ENCODE data around the gene DPP3. TPM values are rescaled to one million over a fixed set of nuclear protein-coding genes. Genes with fewer than 3 reads are reported as not detected.
A peak's percentile ranks its signal among the peaks of the same experiment; 100 is the strongest.

Gene DPP3
- total RNA-seq, 2 donors from 2014 or later: 15.8 to 52.4 TPM

DNA sequence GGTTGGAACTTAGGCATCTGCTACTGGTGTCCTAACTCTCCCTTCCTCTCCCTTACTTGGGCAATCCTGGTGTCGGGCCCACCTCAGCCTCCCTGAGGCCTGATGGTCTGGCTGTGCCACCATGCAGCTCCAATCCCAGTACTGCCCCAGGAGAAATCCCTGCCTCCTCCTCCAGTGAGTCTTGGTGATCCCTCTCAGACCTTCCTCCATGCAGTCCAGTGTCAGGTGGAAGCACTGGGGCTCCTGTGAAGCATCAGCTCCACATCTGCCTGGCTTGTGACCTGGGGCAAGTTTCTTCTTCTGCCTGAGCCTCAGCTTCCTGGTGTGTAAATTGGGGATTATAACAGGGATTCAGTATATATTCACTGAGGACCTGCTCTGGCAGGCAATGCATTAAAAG is 15.3 kb upstream of the DPP3 start:
- Histone ChIP-seq H3K9me3 (no peaks in the 10 kb centered on the region), H3K27ac (no peak overlapping the region), H3K27me3 (no peaks in the 10 kb centered on the region), H3K36me3 (replicated peaks in 1 of 2; ENCODE audit: insufficient read depth in 1 of 2, low read depth in 2 of 2) (no peaks in the 10 kb centered on the region), H3K4me3 (no peak overlapping the region), H3K4me1 (peaks cover 17% of the 10 kb centered on the region)
- intact Hi-C loops (cut with DNase I): no loop called here
- no peak for TF ChIP-seq POLR2A (IDR thresholded peaks at IDR 0.05)
- TF ChIP-seq, protein P1, sequence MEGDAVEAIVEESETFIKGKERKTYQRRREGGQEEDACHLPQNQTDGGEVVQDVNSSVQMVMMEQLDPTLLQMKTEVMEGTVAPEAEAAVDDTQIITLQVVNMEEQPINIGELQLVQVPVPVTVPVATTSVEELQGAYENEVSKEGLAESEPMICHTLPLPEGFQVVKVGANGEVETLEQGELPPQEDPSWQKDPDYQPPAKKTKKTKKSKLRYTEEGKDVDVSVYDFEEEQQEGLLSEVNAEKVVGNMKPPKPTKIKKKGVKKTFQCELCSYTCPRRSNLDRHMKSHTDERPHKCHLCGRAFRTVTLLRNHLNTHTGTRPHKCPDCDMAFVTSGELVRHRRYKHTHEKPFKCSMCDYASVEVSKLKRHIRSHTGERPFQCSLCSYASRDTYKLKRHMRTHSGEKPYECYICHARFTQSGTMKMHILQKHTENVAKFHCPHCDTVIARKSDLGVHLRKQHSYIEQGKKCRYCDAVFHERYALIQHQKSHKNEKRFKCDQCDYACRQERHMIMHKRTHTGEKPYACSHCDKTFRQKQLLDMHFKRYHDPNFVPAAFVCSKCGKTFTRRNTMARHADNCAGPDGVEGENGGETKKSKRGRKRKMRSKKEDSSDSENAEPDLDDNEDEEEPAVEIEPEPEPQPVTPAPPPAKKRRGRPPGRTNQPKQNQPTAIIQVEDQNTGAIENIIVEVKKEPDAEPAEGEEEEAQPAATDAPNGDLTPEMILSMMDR (IDR thresholded peaks at IDR 0.05): no peak
- ATAC-seq (no peak), DNase-seq (no peak)
- 86 to 92% methylated on average over 1 of the region's 1 CpG for WGBS, 2 donors

DNA sequence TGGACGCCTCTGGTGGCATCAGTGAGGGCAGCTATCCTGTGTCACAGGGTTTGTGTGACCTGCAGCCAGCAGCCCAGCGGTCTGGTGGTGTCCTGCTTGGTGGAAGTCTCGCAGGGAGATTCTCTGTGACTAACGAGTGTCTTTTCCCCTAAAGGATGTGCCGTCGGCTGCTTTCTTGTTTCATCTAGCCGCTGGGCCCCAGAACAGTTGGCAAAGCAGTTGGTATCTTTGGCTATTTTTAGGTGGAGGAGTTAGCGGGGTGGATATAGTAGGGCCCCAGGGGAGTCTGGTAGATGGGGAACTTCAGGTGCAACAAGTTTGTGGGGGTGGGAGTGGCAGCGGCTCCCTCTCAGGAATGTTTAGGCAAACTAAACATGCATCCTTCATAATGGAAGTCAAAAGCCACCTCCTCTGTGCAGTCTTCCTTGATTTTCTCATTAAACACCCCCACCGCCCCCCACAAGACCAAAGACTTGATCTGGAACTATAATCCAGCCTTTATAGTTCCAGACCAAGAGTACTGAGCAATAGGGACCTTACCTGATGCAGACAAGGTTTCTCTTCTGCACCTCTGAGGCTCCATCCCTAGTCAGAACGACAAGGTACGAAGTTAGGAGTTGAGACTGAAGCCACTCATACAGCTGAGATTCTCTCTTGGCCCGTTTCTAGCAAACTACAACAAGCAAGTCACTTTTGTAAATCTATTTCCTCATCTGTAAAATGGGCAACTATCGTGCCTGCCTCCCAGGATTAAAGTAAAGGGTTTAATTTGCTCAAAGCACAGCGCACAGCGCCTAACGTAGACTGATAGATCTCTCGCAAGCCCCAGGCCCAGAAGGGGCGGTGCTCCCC is 14.6 kb upstream of the DPP3 start:
- no peaks in the 10 kb centered on the region for H3K36me3 ChIP-seq (replicated peaks in 1 of 2; ENCODE audit: insufficient read depth in 1 of 2, low read depth in 2 of 2)
- 64 to 69% methylated on average over 18 to 19 of the region's 19 CpGs for WGBS, 2 donors
- H3K27ac ChIP-seq: peak overlapping the region; percentile 21 to 80 (median 68)
- DNase-seq: no peak
- intact Hi-C loops (cut with DNase I): no loop called here
- no peak overlapping the region for H3K4me3 ChIP-seq
- H3K4me1 ChIP-seq: peaks cover 17% of the 10 kb centered on the region
- no peaks in the 10 kb centered on the region for H3K9me3 ChIP-seq
- no peaks in the 10 kb centered on the region for H3K27me3 ChIP-seq
- ATAC-seq: no peak
- TF ChIP-seq POLR2A (IDR thresholded peaks at IDR 0.05): no peak
- TF ChIP-seq, protein P1 (IDR thresholded peaks at IDR 0.05): no peak

DNA sequence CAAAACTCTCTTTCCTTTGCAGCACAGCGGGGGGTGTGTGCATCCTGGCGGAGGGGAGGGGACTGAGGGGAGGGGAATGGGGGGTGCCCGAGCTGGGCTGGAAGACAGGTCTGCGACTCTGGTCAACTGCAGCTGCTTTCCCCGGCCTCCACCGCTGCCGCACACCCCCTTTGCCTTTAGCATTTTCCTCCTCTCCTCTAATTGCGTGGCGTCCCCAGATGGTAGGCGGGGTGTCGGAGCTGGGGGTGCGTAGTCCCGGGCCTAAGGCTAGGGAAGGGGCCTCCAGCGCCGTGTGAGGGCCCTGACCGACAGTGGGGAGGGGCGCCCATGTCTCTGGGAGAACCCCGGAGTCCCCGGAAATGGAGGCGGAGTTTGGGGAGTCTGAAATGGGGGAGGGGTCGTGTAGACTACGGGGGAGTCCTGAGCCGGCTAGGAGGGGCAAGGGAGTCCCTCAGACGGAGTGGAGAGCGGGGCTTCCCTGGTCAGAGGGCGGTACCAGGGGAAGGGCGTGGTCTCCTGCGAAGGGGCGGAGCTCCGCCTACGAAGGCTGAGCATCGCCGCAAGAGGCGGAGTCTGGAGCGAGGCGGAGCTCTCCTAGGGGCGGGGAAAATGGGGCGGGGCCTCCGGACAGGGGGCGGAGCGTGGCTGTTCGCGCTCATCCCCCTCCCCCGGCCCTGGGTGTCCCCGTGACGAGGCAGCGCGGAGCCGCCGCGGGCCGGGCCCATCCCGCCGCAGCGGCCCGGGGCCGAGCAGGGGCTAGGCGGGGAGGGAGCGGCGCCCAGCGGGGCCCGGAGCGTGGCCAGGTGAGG is 13.8 kb upstream of the DPP3 start, which contains the start of gene PELI3:
TSS of gene PELI3 (plus strand) at position 681 of the 809 bp plus-strand sequence. CDS start 1,224 bp downstream, outside the sequence.
- intact Hi-C loops (cut with DNase I): no loop called here
- ATAC-seq (peak; percentile 95), DNase-seq (peak; percentile 92 to 95 (median 95))
- Histone ChIP-seq H3K36me3 (replicated peaks in 1 of 2; ENCODE audit: insufficient read depth in 1 of 2, low read depth in 2 of 2) (no peaks in the 10 kb centered on the region), H3K27ac (peak within 1 kb of the TSS; percentile 44 to 80 (median 68)), H3K9me3 (no peaks in the 10 kb centered on the region), H3K4me1 (peaks cover 17% of the 10 kb centered on the region), H3K4me3 (peak within 1 kb of the TSS; percentile 41), H3K27me3 (no peaks in the 10 kb centered on the region)
- peak in 2 of 3 donors; percentile 52 to 59 for TF ChIP-seq POLR2A (IDR thresholded peaks at IDR 0.05)
- TF ChIP-seq, protein P1 (IDR thresholded peaks at IDR 0.05): no peak
- 1 to 4% methylated on average over 16 to 41 of the region's 63 CpGs for WGBS, 2 donors

DNA sequence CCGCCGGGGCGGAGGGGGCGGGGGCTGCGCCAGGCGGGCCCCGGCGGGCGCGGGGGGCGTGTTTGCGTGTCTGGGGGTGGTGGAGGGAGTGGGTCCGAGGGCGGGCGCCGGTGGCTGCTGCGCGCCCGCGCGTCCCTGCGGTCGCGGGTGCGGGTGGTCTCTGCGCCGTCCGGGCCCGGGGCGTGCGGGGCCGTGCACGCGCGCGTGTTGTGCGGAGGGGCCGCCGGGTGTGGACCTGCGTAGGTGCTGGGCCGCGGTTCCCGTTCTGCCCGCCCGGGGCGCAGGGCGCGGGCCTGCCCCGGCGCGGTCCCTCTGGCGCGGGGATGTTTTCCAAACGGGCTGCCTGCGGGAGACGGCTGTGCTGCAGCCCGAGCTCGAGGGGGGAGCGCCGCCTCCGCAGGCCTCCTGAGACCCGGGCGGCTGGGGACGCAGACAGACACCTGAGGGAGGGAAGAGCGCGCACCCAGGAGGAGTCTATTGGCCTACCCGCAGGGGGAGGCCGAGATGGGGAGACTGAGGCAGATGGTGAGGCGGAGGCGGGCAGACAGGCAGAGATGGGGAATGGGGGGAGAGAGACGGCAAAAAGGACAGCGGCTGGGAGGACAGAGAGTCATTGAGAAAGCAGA is 13.1 kb upstream of the DPP3 start:
- DNase-seq: peak; percentile 49 to 58 (median 54)

More for the DNA sequence above, 13.1 kb upstream of the DPP3 start:
- intact Hi-C loops (cut with DNase I): no loop called here
- H3K4me3 ChIP-seq: peak overlapping the region; percentile 41
- ATAC-seq: peak; percentile 60
- peaks cover 17% of the 10 kb centered on the region for H3K4me1 ChIP-seq
- H3K36me3 ChIP-seq (replicated peaks in 1 of 2; ENCODE audit: insufficient read depth in 1 of 2, low read depth in 2 of 2): no peaks in the 10 kb centered on the region
- no peak for TF ChIP-seq POLR2A (IDR thresholded peaks at IDR 0.05)
- TF ChIP-seq, protein P1 (IDR thresholded peaks at IDR 0.05): peak in 6 of 7 experiments; percentile 19 to 57 (median 34)
- no peaks in the 10 kb centered on the region for H3K27me3 ChIP-seq
- 2 to 5% methylated on average over 18 to 55 of the region's 72 CpGs for WGBS, 2 donors
- H3K27ac ChIP-seq: peak overlapping the region; percentile 24 to 80 (median 62)
- H3K9me3 ChIP-seq: no peaks in the 10 kb centered on the region
